Cerebellar nuclear complex (tissue), 1 donor: Measurements from ENCODE around the gene SORCS2.
A peak's percentile ranks its signal among the peaks of the same experiment; 100 is the strongest.

Experiments
- DNase-seq, 2 experiments: peaks; one replicate each; lab custom pipeline; 2025; lab: John Stamatoyannopoulos, UW

SORCS2 gene

DNA sequence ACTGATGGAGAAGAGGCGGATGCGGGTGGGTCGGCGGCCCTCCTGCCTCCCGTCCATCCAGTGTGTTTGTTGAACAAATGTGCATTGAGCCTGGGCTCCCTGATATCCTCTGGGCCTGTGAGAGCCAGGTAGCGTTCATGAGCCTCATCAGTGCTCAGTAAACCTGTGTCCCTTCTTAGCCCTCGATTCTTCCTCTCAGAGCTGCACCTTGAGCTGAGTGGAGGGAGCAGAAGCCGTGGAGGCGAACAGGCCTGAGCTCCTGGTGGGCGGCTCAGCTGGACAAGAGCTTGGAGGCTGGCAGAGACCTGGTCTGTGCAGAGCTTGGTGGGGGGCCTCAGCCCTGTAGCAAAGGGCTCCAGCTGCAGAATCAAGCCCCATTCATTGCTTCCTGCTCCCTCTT is 112.1 kb downstream of the SORCS2 start:
- no peak for DNase-seq

DNA sequence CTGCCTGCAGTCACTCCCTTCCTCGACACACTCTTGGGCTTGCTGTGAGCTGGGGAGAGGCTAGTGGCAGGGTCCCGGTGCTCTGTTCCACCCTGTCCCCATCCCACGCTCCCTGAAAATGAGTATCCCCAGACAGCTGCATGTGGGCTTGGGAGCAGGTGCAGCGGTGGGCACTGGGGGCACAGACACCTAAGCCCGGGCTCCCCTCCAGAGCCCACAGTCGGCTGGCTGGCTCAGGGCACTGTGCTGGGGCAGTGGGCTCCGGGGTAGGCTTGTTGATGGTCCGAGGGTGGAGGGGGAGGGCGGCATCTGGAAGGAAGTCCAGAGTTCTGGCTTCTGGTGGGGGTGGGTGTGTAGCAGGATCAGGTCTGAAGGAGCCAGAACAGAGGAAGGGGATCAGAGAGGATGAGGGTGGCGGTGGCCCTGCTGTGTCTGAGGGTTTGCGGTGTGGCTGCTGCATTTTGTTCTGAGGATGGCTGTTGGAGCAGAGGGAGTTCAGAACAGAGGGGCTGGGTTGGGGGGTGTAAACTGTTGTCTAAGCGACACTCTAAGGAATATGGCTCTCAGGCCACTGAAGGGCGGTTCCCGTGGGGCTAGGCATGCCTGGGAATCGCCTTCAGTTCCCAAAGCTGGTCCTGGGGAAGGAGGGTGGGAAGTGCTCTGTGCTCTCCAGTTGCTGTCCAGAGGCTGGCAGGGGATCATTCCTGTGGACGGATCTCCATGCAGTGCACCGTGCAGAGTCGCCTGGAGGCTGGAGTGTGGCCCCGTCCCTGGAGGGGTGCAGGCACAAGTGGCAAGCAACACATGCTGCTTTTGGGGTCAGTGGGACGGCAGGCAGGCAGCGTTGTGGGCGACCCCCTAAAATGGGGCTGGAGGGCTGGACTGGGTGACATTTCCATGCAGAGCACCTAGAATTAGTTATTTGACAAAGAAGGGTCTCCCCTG is 114.0 kb downstream of the SORCS2 start:
- no peak for DNase-seq

DNA sequence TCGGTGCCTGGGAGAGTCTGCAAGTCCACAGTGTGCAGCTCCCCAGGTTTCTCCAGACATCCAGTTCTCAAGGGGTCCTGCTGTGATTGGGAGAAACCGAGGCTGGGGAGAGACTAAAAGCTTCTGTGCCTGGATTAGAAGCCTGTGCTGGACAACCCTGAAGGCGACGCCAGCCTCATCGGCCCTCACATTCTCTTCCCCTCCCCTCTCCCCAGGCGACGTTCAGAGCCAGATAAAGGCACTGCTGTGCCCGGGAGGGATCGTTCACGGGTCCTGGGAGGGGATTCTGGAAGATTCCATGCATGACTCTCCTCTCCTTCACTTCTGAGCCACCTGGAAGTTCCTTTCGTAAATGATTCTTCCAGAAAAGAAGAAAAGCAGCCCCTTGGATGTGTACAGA is 114.6 kb downstream of the SORCS2 start:
- no peak for DNase-seq

DNA sequence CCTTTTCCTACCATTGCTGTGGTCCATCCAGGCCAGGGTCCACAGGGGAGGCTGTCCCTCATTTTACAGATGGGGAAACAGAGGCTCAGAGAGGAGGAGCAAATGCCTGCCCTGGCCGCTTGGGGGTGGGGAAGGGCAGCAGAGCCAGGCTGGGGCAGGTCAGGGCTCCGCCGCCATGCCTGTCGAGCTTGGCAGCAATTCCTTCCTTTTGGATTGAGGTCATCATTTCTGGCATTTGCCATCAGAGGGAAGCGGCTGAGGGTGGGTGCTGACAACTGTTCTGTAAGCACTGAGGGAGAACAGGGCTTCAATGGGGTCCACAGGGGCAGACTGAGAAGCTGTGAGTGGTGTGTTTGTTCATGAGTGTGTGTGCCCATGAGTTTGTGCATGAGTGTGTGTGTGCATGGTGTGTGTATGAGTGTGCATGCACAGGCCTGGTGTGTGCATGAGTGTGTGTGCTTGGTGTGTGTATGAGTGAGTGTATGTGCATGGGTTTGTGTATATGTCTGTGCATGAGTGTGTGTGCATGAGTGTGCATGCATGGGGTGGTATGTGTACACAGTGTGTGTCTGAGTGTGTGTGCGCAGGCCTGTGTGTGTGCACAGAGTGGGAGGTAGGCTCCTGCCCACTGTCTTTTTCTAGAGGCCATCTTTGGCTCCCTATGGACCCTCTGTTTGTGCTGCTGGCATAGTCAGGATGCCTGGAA is 115.2 kb downstream of the SORCS2 start:
- DNase-seq, result no peak

DNA sequence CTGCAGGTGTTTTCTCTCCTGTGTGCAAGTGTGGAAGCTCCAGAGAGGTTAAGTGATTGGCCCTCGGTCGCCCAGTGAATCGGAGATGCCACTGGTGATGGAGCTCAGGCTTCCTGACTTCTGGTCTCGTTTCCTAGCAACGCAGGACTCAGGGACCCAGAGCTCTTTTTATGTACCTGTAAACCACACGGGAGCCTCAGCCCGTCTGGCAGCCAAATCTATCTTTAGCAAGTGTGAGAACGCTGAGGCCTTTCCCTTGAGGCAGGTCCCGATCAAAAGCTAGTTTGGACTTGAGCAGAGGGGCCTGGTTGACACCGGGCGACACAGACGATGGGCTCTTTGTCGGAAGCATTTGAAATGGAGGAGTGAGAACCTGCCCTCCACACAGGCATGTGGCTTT is 116.8 kb downstream of the SORCS2 start:
- DNase-seq, result no peak

DNA sequence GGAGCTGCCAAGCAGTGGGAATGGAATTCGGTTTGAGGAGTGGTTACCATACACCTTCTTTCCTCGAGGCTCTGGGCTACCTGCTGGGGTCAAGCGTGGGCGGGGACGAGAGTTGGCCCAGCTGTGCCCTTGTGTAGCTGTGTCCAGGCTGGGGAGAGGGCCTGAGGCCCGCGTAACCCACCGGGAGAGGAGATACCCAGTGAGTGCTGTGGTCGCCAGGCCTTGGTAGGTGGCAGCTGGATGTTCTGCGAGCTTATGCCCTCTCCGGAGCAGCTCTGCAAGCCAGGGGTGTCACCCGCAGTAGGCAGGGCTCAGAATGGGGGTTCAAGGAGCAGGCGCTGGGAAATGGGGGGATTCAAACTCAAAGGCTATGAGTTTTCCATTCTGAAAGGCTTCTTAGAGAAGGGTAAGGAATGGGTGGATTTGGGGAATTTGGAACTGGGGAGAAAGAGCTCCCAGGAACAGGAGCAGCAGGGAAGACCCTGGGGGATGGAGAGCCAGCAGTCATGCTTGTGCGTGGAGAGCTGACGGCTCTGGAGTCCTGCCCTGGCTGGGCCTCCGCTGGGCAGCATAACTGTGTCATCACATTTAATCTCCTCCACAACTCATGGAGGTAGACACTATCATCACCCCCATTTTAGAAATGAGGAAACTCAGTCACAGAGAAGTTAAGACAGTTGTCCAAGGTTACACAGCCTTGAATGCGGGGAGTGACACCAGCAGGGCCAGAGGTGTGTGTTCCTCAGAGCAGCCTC is 117.5 kb downstream of the SORCS2 start:
- no peak for DNase-seq

DNA sequence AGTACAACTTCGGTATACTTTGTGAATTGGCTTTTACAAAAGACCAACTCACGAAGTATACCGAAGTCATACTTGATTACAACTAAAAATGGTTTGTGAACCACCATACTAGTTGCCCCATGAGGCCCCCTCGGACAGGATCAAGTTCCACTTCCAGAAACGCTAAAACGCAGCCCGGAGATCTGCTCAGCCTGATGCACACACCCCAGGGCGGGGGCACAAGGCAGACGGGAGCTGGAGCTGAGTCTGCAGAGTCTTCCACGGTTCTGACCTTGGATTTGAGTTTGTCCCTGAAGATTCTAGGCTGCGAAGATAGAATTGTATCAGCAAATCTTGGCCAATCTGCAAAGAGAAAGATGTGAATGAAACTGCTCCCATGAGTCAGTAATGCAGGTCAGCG is 118.1 kb downstream of the SORCS2 start:
- no peak for DNase-seq

DNA sequence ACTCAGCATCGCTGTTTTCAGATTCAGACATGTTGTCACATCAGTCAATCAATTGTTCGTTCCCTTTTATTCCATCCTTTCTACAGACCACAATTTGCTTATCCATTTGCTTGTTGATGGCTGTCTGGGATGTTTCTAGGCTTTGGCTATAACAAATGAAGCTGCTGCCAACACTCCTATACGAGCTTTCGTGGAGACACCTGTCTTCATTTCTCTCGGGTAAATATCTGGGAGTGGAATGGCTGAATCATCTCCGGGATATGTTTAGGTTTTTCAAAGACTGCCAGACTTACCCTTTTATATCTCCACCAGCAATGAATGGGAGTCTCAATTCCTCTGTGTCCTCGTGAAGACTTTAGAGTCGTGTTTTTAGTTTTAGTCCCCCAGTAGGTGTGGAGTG is 118.9 kb downstream of the SORCS2 start:
- DNase-seq, result no peak

DNA sequence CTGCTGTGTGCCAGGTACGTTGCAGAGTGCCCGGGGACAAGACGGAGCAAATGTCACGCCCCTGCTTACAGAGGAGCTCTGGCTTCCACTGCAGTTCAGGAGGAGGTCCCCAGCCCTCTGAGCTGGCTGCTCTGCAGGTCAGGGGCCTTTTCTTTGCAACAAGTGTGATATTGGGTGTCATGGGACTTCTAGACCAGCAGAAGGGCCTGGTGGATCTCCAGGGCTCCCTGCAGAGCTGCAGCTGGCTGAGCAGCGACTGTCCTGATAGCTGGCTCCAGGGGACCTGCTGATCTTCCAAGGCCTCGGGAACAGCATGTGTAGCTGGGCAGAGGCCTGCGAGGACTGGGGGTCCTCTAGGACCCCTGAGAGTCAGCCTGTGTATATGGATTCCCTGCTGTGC is 120.4 kb downstream of the SORCS2 start:
- no peak for DNase-seq

DNA sequence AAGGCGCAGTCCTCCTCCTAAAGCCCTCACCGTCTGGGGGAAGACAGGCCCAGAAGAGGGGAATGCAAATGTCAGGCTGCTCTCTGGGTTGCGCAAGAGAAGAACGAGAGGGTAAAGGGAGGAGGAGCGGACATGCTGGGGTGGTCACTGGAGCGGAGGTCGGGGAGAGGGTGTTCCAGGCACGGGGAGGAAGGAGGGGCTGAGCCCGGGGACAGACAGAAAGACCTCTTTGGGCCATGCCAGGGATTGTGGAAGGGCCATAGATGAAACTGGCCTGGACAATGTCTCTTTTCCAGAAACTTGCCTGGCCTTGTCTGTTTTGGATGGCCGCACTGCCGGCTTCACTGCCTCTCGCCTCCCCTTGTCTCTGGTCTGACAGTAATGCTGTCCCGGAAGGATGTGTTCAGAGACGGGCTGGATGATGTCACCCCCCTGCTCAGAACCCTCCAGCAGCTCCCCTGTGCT is 121.0 kb downstream of the SORCS2 start:
- no peak for DNase-seq

DNA sequence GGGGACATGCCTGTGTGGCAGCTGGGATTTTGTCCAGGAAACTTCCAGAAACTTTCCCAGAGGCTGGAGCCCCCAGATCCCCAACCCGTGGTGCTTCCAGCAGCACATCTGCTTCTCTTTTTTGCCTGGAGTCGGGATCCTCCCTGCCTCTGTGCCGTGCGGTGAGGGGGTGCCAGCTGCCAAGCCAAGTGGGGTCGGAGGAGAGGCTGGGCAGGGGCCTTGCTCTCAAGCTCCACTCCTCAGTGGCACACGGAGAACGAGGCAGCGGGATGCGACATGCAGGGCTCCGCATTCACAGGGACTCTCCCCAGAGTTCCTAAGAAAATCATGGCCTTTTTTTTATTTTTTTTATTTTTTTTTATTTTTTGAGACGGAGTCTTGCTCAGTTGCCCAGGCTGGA is 121.7 kb downstream of the SORCS2 start:
- no peak for DNase-seq

DNA sequence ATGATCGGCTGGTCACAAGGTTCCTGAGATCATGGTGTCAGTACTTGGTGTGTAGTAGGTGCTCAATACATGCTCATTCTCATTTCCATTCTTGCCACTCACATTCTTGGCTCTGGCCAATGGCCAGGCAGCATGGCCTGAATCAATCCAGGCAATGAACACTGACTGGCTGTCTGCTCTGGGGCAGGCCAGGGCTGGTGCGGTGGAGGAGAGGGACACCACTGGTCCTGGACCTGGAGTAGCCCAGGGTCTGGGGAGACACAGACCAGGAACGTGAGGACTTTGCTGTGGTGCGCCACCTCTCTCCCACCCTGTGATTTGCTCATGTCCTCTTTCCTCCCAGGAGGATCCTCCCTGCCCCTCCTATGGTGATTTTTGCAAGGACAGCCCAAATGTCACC is 122.9 kb downstream of the SORCS2 start:
- no peak for DNase-seq

DNA sequence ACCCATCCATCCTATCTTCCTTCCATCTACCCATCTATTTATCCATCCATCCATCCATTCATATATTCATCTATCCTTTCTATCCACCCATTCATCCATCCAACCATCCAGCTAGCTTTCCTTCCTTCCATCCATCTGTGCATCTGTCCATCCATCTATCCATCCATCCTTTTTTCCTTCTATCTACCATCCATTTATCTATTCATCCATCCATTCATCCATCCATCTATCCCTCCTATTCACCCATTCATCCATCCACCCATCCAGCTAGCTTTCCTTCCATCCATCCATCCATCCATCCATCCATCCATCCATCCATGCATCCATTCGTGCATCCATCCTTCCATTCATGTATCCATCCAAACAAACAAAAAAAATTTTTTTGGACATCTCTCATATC is 123.6 kb downstream of the SORCS2 start:
- no peak for DNase-seq

DNA sequence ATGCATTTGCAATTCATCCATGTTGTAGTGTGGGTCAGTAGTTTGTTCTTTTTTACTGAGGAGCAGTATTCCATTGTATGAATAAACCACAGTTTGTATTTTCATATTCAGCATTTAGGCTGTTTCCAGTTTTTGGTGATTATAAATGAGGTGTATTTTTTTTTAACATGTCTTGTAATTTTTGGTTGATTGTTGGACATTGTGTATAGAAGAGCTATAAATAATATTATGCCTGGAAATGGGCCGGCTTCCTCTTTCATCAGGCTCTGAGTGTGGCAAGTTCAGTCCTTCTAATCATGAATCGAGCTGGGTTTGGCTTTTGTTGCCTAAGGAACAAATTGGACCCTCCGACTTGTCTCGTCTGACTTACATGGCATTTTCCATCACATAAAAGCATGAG is 126.7 kb downstream of the SORCS2 start:
- no peak for DNase-seq

DNA sequence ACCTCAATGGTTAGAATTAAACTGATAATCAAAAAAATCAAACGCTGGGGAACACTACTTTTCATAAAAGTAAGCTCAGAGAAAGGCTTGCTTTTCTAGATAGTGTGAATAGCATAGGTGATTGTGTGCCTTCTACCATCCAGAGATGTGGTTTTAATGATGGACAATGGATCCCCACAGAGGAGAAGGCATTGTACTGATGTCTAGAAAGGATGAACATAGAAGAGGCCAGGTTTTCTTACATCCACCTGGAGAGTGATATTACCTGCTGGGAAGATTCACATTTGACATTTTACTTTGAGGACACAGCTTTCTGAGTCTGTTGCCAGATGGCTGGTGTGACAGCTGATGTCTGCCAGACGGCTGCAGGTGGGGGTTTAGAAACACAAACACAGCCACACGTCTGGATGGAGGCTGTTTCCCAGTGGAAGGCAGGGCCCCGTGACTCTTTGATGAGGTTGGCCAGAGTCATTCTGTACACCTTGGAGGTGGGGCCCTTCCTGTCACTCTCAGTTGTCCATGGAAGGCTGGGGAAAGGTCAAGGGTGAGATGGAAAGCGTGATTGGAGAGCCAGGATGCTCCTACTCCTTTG is 128.0 kb downstream of the SORCS2 start:
- no peak for DNase-seq

DNA sequence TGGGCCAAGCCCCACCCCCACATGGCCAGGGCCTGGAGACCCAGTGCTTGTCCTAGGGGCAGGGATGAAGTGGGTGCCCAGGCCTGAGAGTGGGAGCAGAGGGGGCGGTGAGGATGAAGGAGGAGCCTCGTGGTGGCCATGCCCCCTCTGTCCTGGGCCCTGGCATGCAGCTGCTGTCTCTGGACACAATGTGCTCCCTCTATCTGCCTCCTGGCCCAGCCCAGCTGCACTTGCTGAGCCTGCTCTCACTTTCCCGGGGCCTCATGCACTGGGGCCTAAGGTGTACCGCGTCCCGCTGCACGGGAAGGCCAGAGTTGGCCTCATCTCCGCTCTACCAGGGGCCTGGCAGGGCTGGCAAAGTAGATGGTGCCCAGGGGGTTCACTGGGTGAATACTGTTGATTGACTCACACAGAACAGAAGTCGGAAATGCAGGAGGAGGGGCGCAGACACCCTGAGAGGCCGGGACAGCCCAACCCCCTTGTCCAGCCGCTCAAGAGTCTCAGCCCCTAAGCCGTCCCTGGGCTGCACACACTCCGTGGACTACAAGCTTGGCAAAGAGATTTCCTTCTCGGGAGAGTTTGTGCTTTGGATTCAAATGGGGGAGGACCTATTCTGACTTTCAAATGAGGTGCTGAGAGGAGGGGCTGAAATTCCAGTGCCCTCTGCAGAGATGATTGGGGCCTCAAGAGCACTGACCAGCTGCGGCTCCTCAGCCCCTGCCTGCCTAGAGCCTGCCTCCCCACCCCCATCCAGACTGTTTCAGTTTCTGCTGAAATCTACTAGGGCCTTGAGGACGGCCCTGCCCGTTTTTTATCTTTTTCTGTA is 130.0 kb downstream of the SORCS2 start:
- DNase-seq, result no peak

DNA sequence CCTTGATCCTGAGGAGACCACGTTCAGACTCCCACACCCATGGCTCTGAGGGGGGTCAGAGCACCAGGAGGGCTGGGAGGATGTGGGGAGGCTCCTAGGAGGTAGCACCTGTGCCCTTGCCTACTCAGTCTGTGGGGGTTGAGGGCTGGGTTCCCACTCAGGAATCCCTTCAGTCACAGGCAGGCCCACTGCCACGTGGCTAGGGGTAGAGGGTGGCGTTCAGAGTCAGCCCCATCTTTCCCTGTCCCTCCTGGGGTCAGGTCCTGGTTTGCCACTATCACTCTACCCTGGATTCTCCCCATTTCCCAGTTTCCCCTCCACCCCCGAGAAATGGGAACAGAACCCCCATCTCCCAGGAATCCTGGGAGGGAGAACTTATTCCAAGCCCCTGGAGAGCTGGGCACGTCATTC is 131.1 kb downstream of the SORCS2 start:
- DNase-seq, result no peak

DNA sequence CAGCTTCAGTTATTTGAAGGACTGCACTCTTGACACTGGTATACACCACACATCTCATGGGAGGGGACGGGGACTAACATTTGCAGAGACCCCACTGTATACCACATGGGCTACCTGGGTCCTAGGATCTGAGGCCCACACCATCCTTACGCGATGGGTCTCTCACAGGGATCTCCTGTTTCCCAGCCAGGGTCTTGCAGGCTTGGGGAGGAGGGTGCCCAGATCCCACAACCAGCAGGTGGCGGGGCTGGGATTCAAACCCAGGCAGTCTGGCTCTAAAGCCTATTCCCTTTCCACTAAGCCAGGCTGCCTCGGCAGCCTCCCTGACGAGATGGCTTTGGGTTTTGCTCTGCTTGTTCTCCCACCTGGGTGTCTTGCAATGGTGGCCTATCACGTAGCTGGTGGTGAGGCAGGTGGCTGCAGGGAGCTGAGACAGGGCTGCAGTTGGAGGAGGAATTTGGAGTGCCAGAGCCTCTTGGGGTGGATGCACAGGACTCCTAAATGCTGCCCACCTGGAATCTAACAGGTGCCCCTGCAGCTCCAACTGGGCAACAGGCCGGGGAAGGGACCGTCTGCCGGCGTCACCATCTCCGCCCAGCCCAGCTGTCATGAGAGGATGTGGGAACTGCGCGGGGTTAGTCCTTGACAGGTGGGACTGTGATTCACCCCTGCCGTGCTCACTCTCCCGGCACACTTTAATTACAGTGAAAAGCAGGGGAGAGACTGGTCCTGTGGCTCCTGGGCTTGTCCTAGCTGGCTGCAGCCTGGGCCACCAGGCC is 131.7 kb downstream of the SORCS2 start:
- DNase-seq, result peak; percentile 64 to 88

DNA sequence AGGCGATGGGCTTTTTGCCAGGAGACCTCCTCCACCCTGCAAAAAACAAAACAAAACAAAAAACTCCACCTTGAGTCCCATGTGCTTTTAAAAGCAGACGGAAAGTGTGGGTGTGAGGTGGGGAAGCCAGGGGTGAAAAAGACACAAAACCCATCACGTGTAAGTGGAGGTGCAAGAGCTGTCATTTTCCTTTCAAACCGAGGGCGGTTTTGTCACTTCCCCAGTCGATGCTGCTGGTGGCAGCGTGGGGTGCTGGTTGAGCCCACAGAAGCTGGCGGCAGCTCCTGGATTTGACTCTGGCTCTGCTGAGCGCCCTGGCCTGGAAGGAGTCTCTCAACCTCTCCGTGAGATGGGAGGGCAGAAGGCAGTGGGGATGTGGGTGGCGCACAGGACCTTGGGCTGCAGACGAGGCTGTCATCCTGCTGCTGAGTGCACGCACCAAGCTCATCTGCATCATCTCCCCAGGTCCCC is 132.3 kb downstream of the SORCS2 start:
- DNase-seq, result peak in 1 of 2 experiments; percentile 64

DNA sequence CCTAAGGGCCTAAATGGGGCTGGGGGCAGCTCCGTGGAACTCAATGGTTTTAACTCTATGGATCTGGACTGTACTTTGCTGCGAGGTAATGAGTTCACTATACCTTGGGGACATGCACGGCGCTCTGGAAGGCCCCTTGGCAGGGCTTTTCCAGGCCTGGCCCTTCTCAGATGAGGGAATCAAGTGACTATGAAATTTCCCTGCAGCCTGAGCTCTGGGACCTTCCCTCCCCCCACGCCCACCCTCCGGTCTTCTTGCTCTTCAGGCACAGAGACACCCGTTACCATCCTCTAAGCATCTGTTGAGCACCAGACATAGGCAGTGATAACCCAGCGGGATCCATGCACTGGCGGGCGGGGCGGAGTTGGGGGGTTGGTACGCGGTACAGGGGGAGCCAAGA is 133.2 kb downstream of the SORCS2 start:
- no peak for DNase-seq
